Suppressor macrophage (primary cell): ENCODE measurements around the gene FGF12.

ENCODE experiments used
- DNase-seq, 4 experiments: peaks; one replicate each; pipeline ENCODE4 v3.0.0-alpha.2; 2020 to 2022

Gene FGF12

GRCh38 chr3:192331749-192332385, 395.5 kb downstream of the FGF12 start:
- DNase-seq = no peak

GRCh38 chr3:192326656-192327055, 400.7 kb downstream of the FGF12 start:
- no peak for DNase-seq

- DNase-seq = no peak
These were observed 409.8 kb downstream of the FGF12 start for GRCh38 chr3:192317564-192317963.

- no peak for DNase-seq
These were observed 413.7 kb downstream of the FGF12 start for GRCh38 chr3:192313605-192314004.

- DNase-seq = no peak
These were observed 419.7 kb downstream of the FGF12 start for GRCh38 chr3:192307631-192308030.

- no peak for DNase-seq
These were observed 424.1 kb downstream of the FGF12 start for GRCh38 chr3:192303235-192303634.

- no peak for DNase-seq
These were observed 424.6 kb downstream of the FGF12 start for GRCh38 chr3:192302721-192303120.

GRCh38 chr3:192299921-192300320, 427.4 kb downstream of the FGF12 start:
- no peak for DNase-seq

- DNase-seq = no peak
These were observed 430.5 kb downstream of the FGF12 start for GRCh38 chr3:192296845-192297244.

- DNase-seq = no peak
These were observed 442.8 kb downstream of the FGF12 start for GRCh38 chr3:192284443-192285072.

- DNase-seq = no peak
These were observed 446.0 kb downstream of the FGF12 start for GRCh38 chr3:192281207-192281880.

- no peak for DNase-seq
These were observed 447.7 kb downstream of the FGF12 start for GRCh38 chr3:192279664-192280063.

GRCh38 chr3:192277477-192277876, 449.9 kb downstream of the FGF12 start:
- no peak for DNase-seq

- no peak for DNase-seq
These were observed 451.5 kb downstream of the FGF12 start for GRCh38 chr3:192275741-192276355.

- no peak for DNase-seq
These were observed 453.7 kb downstream of the FGF12 start for GRCh38 chr3:192273697-192274010.

GRCh38 chr3:192273001-192273696, 454.2 kb downstream of the FGF12 start:
- no peak for DNase-seq

GRCh38 chr3:192262001-192262400, 465.3 kb downstream of the FGF12 start:
- DNase-seq = no peak

- no peak for DNase-seq
These were observed 466.2 kb downstream of the FGF12 start for GRCh38 chr3:192261135-192261534.

- DNase-seq = no peak
These were observed 467.0 kb downstream of the FGF12 start for GRCh38 chr3:192260116-192261010.

GRCh38 chr3:192259661-192260060, 467.7 kb downstream of the FGF12 start:
- no peak for DNase-seq

- no peak for DNase-seq
These were observed 468.6 kb downstream of the FGF12 start for GRCh38 chr3:192258721-192259120.

GRCh38 chr3:192255839-192256238, 471.5 kb downstream of the FGF12 start:
- no peak for DNase-seq
